CD4-positive, alpha-beta T cell treated with Interleukin-6 at 100 ng/mL for 8 hours (primary cell): ENCODE data around the gene MTCH1.
"Not testable (repeated sequence)": the region's sequence is repeated elsewhere in the genome, so short reads cannot be mapped to it uniquely, and the experiment has no call there.

Source experiments
- DNase-seq: peaks from one replicate; pipeline ENCODE4 v3.0.0-alpha.2; 2020; ENCODE audit warnings: mixed read lengths, low spot score

MTCH1 gene

GRCh38 chr6:36954262-36954931 lies 31.6 kb downstream of the MTCH1 start, which contains the start of gene PI16:
Gene PI16, plus strand, starts transcription at chr6:36954738. Its CDS starts 23 bp downstream, at chr6:36954761.
- DNase-seq: peak; percentile 54

DNA sequence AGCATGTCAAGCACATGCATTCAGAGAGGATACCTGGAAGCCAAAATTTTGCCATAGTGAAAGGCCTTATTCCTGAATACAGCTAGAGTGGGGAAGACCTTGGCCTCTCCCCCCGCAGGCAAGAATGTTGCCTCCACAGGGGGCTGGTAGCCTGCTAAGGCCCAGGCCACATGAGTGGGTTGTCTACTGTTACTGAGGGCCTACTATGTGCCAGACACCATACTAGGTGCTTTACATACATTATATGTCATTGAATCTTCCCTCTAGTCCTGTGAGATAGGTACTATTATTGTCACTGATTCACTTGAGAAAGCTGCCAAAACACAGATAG lies 32.1 kb downstream of the MTCH1 start:
- no peak for DNase-seq

GRCh38 chr6:36949636-36950035 lies 36.4 kb downstream of the MTCH1 start:
- DNase-seq: no peak

DNA sequence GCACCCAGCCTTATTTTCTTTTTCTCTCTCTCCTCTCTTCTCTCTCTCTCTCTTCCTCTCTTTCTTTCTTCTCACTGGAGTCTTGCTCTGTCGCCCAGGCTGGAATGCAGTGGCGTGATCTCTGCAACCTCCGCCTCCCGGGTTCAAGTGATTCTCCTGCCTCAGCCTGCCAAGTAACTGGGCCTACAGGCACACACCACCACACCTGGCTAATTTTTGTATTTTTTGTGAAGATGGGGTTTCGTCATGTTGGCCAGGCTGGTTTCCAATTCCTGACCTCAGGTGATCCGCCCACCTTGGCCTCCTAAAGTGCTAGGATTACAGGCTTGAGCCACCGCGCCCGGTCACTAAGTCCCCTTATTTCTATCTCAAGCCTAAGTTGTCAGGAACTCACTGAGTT lies 36.9 kb downstream of the MTCH1 start:
- not testable (repeated sequence) for DNase-seq

DNA sequence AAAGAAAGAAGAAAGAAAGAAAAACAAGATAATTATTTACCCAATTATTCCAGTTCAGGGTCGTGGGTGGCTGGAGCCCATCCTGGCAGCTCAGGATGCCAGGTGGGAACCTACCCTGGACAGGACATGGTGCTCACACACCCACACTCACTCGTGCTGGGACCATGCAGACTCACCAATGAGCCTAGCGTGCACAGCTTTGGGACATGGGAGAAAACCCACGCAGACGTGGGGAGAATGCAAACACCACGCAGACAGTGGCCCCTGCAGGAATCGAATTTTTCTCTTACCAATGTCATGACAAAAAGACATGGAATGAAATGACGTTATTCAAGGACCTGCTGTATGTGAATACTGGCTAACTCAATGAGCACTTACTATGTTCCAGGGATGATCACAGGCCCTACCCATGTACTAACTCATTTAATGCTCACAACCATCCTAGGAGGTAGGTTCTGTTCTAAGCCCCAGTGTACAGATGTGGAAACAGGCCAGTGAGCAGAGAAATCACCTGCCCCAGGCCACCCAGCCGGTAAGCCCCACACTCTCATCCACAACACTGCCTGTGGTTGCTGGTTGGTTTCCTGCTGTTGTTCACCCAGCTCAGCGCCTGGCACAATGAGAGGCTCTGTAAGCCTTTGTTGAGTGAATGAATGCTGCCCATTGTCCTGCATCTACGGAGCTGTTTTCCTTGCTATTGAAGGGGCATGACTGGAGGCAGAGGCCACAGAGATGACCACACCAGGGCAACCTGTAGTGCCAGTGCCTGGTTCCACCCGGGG lies 38.2 kb downstream of the MTCH1 start:
- peak; percentile 65 for DNase-seq

DNA sequence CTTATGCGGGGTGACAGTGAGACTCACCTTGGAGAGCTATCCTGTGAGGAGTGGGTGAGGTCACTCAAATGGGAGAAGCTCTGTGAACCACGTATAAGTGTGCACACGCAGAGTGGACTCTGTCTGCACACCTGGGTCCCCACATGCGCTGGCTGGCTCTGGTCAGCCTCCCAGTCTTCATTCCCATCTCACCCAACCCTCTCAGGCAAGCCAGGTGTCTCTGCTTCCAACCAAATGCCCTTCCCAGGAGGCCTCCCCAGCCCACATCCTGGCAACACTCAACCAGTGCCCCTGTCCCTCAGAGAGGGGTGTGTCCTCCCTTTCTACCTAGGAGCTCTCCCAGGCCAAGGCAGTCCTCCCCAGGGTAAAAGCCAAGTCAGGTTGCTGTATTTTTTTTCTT lies 39.5 kb downstream of the MTCH1 start:
- no peak for DNase-seq

- no peak for DNase-seq
Observed at GRCh38 chr6:36945301-36945700, 40.7 kb downstream of the MTCH1 start.

DNA sequence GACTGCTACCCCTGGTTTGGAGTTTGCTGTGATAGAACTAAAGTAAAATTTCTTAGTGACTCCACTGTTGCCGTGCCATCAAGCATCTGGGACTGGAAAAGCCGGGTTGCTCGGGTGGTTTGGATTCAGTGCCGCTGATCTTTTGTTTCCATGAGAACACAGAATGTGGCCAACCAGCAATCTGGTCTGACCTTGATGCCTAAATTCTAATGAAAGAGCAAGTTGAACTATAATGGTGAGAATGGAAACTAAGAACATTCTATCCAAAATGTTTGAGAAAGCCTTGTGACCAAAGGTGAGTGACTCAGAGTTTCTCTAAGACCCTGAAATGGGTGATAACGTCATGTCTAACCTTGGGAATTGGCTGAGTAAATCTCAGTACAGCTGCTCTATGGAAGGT lies 41.3 kb downstream of the MTCH1 start:
- DNase-seq: no peak

GRCh38 chr6:36942329-36942728 lies 43.7 kb downstream of the MTCH1 start:
- DNase-seq: not testable (repeated sequence)

GRCh38 chr6:36941561-36941960 lies 44.4 kb downstream of the MTCH1 start:
- DNase-seq: not testable (repeated sequence)

DNA sequence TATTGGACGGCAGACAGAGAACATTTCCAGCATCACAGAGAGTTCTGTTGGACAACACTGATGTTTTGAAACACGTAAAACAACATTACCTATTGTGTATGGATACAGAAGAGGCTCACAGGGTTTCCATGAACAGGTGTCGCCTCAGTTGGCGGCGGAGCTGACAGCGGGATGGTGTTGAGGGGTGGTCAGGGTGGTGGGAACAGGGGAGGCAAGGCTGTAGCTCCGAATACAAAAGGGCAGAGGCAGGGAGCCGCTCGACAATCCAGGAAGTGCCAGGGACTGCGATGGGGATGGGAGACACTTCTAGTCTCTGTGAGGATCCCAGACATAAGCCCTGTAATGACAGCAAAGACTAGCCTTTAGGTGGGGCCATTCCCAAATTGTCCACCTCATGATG lies 46.0 kb downstream of the MTCH1 start:
- DNase-seq: no peak

GRCh38 chr6:36939005-36939404 lies 47.0 kb downstream of the MTCH1 start:
- DNase-seq: not testable (repeated sequence)

DNA sequence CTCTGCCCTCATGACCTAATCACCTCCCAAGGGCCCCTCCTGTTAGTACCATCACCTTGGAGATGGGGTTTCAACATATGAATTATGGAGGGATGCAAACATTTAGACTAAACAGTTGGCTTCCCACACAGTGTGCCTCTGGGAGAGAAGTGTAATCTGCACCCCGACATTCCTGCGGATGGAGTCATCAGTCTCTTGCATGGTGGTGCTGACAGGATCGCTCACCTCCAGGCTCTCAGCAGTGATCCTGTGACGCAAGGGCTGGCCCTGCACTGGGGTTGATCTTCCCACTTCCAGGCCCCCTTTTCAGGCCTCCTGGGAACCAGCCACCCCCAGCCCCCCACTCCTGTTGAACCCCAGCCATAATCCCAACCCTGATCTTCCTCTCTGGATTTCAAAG lies 47.5 kb downstream of the MTCH1 start:
- DNase-seq: no peak

DNA sequence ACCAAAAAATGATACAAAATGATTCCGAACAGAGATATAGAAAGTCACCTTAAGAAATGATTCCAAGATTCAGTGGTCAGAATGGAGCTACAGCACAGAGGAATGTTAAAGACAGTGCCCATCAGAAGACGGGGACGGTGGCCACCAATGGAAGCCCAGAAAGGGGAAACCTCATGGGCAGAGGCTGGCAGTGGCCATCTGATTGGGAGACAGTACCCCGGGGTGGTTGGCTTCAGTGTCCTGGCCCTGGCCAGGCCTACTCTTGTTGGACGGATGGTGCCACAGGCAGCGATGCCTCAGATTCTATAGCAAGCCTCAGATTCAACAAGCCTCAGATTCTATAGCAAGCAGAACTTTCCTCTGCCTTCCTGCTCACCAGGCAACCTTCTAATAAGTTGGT lies 48.1 kb downstream of the MTCH1 start:
- DNase-seq: no peak

GRCh38 chr6:36936824-36937223 lies 49.2 kb downstream of the MTCH1 start:
- no peak for DNase-seq

GRCh38 chr6:36934901-36935300 lies 51.1 kb downstream of the MTCH1 start:
- DNase-seq: no peak

DNA sequence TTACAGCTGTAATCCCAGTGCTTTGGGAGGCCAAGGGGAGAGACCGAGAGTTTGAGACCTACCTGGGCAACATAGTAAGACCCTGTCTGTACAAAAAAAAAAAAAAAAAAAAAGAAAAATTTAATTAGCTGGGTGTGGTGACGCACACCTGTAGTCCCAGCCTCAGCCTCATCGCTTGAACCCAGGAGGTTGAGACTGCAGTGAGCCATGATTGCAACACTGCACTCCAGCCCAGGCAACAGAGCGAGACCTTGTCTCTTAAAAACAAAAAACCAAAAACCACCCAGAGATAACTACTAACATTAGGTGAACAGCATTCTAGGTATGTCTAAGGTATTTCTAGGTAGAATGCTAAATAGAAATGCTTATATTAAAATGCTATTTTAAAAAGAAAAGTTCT lies 52.5 kb downstream of the MTCH1 start:
- no peak for DNase-seq

- DNase-seq: no peak
Observed at GRCh38 chr6:36933102-36933501, 52.9 kb downstream of the MTCH1 start.

GRCh38 chr6:36930483-36930882 lies 55.5 kb downstream of the MTCH1 start:
- no peak for DNase-seq

DNA sequence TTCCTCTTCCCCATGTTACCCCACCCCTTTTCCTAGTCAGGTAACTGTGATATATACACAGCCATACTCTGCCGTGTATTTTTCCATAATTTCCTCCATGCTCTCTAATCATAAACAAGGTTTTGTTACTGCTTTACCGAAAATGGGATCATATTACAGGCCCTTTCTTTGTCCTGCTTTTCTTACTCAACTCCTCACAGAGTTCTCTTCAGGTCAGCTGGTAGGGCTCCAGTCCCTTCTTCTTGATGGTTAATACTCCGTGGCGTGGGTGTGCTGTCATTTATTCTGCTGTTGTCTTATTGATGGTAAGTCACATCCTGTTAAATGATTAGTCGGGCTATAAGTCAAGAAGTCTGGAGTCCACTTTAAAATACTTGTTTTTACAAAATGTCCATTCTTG lies 56.4 kb downstream of the MTCH1 start:
- DNase-seq: no peak

DNA sequence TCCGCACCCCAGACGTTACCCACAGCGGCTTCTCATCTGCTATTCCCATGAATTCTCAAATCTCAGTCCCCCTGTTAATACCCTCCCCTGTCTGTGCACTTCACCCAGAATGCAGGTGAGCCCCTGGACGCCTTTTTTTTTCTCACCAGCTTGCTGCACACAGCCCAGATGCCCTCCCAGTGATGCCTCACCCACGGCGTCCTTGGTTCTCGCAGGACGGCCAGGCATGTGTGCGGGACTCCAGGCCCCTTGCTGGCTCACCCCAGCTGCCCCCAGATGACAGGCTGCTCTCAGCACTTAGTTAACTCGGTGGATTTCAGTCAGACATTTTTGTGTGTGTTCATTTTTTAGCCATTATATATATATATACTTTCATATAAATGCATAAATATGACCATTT lies 56.8 kb downstream of the MTCH1 start:
- DNase-seq: no peak

DNA sequence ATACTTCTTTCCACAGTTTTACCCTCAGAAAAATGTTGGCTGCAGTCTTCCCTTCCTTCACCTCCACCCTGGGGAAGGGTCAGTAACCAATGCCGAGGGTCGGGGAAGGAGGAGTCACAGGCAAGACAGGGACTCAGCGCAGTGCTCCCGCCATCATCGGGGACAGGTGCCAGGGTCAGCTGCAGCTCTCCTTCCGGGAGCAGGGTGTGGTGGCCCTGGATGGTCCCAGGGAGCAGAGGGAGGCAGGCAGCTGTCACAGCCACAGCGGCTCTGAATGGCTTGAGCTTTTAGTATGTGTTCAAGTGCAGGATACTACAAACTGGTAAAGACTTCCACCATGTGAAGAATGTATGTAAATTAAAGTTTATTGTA lies 57.5 kb downstream of the MTCH1 start:
- DNase-seq: no peak

DNA sequence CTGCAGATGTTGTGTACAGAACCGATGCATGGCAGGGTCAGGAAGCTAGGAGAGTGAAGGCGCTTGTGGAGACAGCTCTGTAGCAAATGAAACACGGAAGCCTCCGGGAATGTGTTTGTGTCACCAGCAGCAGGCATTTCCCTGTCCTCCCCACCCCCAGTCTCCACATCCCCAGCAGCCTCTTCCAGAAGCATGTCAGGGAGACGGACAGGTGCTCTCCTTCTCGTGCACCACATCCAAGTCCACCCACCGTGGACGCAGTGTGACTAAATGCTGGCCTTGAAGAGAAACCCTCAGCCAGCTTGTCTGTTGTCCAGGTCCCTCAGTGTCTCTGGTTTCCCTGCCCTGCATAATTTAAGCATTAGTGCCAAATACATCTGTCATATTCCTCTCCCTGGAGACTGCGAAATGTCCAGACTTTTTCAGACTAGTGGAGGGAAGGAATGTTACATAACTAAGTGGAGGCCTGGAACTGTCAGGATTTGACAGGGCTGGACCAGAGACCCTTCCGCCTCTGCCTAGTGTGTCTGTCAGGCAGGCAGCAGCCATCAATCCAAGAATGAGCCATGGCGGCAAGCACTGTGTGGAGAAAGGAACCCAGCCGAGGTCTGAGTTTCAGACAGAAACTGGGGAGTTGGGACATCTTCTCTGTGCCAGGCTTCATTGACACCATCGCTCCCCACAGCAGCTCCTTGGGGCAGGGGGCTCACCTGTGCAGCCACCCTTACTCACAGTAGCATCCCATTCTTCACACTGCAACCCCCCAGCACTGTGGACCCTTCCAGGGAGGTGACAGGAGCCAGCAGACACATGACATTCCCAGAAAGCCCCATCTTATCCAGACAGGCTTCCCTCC lies 58.1 kb downstream of the MTCH1 start:
- no peak for DNase-seq
